Karpas-422 (cell line): ENCODE data around the gene RAPGEF4. TPM values are rescaled to one million over a fixed set of nuclear protein-coding genes. Genes with fewer than 3 reads are reported as not detected.

ENCODE experiments used
- DNase-seq: peaks from one replicate; pipeline ENCODE4 v3.0.0-alpha.2; 2015
- H2AFZ ChIP-seq: fragments of 200-600 bp; sonication (generic); 2 replicates; pipeline ENCODE4 v1.6.1; 2014; ENCODE audit warnings: antibody characterized with exemption, low read length, mixed read lengths
- H3K27ac ChIP-seq: fragments of 200-600 bp; sonication (generic); 2 replicates; pipeline ENCODE4 v1.5.1; 2014; ENCODE audit warnings: mild to moderate bottlenecking, low read length, moderate library complexity
- H3K27me3 ChIP-seq: fragments of 200-600 bp; sonication (generic); 2 replicates; pipeline ENCODE4 v1.6.1; 2014; ENCODE audit warnings: low read length, mixed read lengths
- H3K36me3 ChIP-seq: fragments of 200-600 bp; sonication (generic); 2 replicates; pipeline ENCODE4 v1.6.1; 2014; ENCODE audit warnings: low read length, mixed read lengths; ENCODE audit not compliant: insufficient read depth
- H3K4me1 ChIP-seq: fragments of 200-600 bp; sonication (generic); 2 replicates; pipeline ENCODE4 v1.6.1; 2014; ENCODE audit warnings: mild to moderate bottlenecking, low read length, mixed read lengths
- H3K4me2 ChIP-seq: fragments of 200-600 bp; sonication (generic); 2 replicates; pipeline ENCODE4 v1.6.1; 2014; ENCODE audit warnings: low read length, low read depth, mild to moderate bottlenecking; ENCODE audit not compliant: poor library complexity, severe bottlenecking
- H3K4me3 ChIP-seq: fragments of 200-600 bp; sonication (generic); 2 replicates; pipeline ENCODE4 v1.5.1; 2014; ENCODE audit warnings: mild to moderate bottlenecking, antibody characterized with exemption, low read length, mixed read lengths
- H3K79me2 ChIP-seq: fragments of 200-600 bp; sonication (generic); 2 replicates; pipeline ENCODE4 v1.6.1; 2014; ENCODE audit warnings: mild to moderate bottlenecking, low read length, mixed read lengths
- H3K9ac ChIP-seq: fragments of 200-600 bp; sonication (generic); 2 replicates; pipeline ENCODE4 v1.6.0; 2014; ENCODE audit warnings: low read length
- H3K9me2 ChIP-seq: fragments of 200-600 bp; sonication (generic), shearing (Covaris generic); replicated peaks from 2 replicates; pipeline ENCODE4 v1.6.0; 2014; ENCODE audit warnings: mild to moderate bottlenecking, low read length, moderate library complexity; ENCODE audit not compliant: insufficient read depth
- H3K9me3 ChIP-seq: fragments of 300-700, 200-600 bp; sonication (generic); 2 replicates; pipeline ENCODE4 v1.6.1; 2014; ENCODE audit warnings: low read length, mixed read lengths
- H4K20me1 ChIP-seq: fragments of 200-600 bp; sonication (generic); 2 replicates; pipeline ENCODE4 v1.6.1; 2014; ENCODE audit warnings: mild to moderate bottlenecking, antibody characterized with exemption, low read length, low read depth; ENCODE audit not compliant: insufficient read depth
- total RNA-seq: library from RNA; depleted of rRNA; stranded (reverse); fragments of >200 nt; shearing (Covaris generic); gene quantifications from 2 replicates; pipeline ENCODE4 v1.2.3, GENCODE V29; 2014; ENCODE audit warnings: low replicate concordance

Gene RAPGEF4
- total RNA-seq, 1 experiment from 2014 or later, result 0.97 TPM

DNA sequence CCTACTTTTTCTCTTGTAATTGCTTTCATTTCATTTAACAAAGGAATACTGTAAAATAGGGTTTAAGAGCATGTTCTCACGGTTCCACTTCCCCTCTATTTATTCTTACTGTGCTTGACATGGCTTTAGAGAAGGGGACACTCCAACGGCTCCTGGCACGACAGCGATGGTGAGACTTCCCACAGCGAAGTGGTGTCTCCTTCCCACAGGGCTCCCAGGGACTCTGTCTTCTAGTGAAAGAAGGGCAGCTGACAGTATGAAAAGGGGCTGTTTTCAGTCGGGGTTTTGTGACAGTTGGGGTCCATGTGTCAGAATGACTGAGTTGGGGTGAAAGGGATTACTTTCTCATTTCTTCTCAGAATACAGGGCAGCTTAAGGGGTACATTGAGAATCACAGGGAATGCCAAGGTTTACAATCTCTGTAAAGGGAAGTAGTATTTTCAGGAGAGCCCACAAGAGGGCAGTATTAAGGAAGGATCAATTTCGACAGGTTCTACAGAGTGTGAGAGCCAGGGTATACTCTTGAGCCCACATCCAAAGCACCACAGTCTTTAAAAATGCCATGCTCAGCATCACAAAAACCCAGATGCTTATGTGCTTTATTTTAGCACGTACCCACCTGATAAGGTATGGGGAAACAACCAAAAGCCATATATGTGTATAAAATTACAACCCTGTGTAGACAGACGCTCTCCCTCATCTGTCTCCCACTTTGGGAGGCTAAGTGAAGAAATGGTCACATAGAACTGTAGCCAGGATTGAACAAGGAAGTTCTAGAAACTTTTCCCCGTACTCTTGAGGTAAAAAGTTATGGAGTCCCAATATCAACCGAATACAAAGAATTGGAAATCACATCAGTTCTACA is 31.3 kb upstream of the RAPGEF4 start:
- no peaks in the 10 kb centered on the region for H4K20me1 ChIP-seq
- no peaks in the 10 kb centered on the region for H3K36me3 ChIP-seq
- H3K9ac ChIP-seq, result no peak overlapping the region
- no peaks in the 10 kb centered on the region for H3K27me3 ChIP-seq
- H3K4me2 ChIP-seq, result no peak overlapping the region
- no peaks in the 10 kb centered on the region for H3K79me2 ChIP-seq
- no peaks in the 10 kb centered on the region for H3K9me3 ChIP-seq
- no peak overlapping the region for H3K4me3 ChIP-seq
- peaks cover 7% of the 10 kb centered on the region for H3K4me1 ChIP-seq
- no peak overlapping the region for H3K27ac ChIP-seq
- peak; percentile 66 for DNase-seq
- H3K9me2 ChIP-seq, result no peaks in the 10 kb centered on the region
- H2AFZ ChIP-seq, result no peak overlapping the region

DNA sequence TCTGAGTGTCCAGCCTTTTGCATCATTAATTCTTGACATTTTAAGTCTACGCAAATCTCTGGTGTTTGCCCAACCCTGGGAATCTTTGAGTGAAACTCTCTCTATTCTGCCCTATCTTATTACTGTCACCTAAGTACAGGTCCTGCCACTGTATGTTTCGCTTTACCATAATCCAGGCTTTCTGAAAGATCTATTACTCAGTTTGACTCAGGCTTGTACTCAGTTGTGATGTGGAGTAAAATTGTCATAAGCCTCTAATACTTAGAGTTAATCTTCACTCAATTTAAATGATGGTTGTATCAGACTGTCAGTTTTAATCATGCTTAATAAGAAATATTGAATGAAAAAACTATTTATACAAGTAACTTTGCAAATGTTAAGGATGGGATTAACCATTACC is 30.3 kb upstream of the RAPGEF4 start:
- H3K27me3 ChIP-seq, result no peaks in the 10 kb centered on the region
- H4K20me1 ChIP-seq, result no peaks in the 10 kb centered on the region
- H3K4me1 ChIP-seq, result peaks cover 17% of the 10 kb centered on the region
- H3K79me2 ChIP-seq, result no peaks in the 10 kb centered on the region
- H3K4me3 ChIP-seq, result no peak overlapping the region
- no peak overlapping the region for H3K27ac ChIP-seq
- DNase-seq, result no peak
- no peaks in the 10 kb centered on the region for H3K9me3 ChIP-seq
- no peaks in the 10 kb centered on the region for H3K36me3 ChIP-seq
- no peak overlapping the region for H2AFZ ChIP-seq
- no peak overlapping the region for H3K4me2 ChIP-seq
- H3K9ac ChIP-seq, result no peak overlapping the region
- no peaks in the 10 kb centered on the region for H3K9me2 ChIP-seq

DNA sequence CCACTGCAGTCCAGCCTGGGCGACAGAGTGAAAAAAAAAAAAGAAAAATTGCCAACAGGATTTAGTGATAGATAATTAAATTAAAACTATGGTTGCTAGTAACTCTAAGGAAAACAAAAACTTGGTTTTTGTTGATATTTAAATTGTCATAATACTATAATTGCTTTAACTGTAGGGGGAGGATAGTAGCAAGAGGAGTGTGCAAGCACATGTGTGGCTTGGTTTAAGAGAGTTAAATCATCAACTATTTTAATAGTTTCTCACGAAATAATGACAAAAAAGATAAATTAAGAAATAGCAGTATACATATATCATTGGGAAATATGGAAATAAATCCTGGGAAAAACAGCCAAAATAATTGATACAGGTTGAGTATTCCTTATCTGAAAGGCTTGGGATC is 27.4 kb upstream of the RAPGEF4 start:
- Histone ChIP-seq H3K27me3 (no peaks in the 10 kb centered on the region), H3K27ac (no peak overlapping the region), H4K20me1 (no peaks in the 10 kb centered on the region), H3K79me2 (no peaks in the 10 kb centered on the region), H3K9me3 (no peaks in the 10 kb centered on the region), H3K9ac (no peak overlapping the region), H3K4me1 (peaks cover 17% of the 10 kb centered on the region), H3K9me2 (no peaks in the 10 kb centered on the region), H2AFZ (no peak overlapping the region), H3K36me3 (no peaks in the 10 kb centered on the region), H3K4me2 (no peak overlapping the region), H3K4me3 (no peak overlapping the region)
- no peak for DNase-seq

DNA sequence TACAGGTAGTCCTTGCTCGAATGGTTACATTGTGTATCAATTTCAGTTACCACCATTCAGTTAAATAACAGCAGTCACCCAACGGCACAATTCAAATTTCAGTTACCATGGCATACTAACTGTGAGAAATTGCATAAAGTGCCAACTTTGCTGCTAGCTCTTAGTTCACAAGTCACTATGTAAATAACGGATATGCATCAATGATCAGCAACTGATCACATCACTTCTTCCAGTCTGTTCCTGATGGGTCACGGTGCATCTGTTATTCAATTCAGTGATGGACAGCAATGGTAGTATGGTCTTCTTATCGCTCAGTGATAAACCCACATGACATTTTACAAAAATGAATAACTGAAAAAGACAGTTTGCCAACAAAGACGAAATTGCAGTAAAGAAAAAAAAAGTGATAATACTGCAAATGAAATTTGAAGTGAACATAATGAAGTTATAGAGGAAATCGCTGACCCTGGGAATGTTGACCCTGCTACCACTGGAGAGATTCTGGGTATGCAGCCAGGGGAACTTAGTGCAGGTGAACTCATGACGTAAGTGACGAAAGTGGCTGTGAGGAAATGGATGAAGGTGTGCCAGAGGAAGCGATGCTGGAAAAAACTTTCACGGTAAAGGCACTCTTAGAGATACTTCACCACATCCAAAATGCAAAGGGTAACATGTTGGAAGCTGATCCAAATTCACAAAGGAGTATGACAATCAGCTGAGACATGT is 25.9 kb upstream of the RAPGEF4 start:
- H3K27me3 ChIP-seq, result no peaks in the 10 kb centered on the region
- no peak overlapping the region for H3K27ac ChIP-seq
- H3K9ac ChIP-seq, result 0 out of 2 replicates have a peak overlapping the region, but pooled peaks have one; percentile 5
- no peaks in the 10 kb centered on the region for H3K9me2 ChIP-seq
- no peak overlapping the region for H3K4me3 ChIP-seq
- H3K79me2 ChIP-seq, result no peaks in the 10 kb centered on the region
- H4K20me1 ChIP-seq, result no peaks in the 10 kb centered on the region
- no peaks in the 10 kb centered on the region for H3K9me3 ChIP-seq
- DNase-seq, result peak; percentile 62
- peaks cover 17% of the 10 kb centered on the region for H3K4me1 ChIP-seq
- H3K4me2 ChIP-seq, result peak overlapping the region; percentile 58
- no peaks in the 10 kb centered on the region for H3K36me3 ChIP-seq
- no peak overlapping the region for H2AFZ ChIP-seq

DNA sequence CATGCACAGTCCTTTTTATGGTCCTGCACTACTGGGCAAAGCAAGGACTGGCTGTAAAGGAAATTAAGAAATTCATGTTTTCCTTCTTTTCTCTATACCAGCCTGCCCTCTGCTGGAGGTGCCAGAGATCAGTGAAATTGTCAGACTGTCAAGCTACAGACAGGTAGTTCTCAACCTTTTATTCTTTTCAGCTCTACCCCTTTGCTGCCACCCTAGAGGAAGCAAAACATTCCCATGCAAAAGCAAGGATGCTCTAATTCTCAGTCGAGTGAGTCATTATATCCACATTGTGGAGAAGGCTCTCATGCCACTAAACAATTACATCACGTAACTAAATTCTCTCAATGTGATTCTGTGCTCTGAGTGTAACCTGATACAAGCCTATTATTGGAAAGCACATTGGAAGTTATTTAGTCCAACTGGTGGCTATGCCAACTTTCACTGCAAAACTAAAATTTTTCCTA is 25.0 kb upstream of the RAPGEF4 start:
- H3K9me3 ChIP-seq, result no peaks in the 10 kb centered on the region
- H3K4me3 ChIP-seq, result no peak overlapping the region
- H3K4me2 ChIP-seq, result no peak overlapping the region
- H3K4me1 ChIP-seq, result peaks cover 17% of the 10 kb centered on the region
- H3K79me2 ChIP-seq, result no peaks in the 10 kb centered on the region
- H3K27ac ChIP-seq, result no peak overlapping the region
- H4K20me1 ChIP-seq, result no peaks in the 10 kb centered on the region
- no peaks in the 10 kb centered on the region for H3K9me2 ChIP-seq
- H3K36me3 ChIP-seq, result no peaks in the 10 kb centered on the region
- no peaks in the 10 kb centered on the region for H3K27me3 ChIP-seq
- no peak overlapping the region for H3K9ac ChIP-seq
- peak; percentile 74 for DNase-seq
- H2AFZ ChIP-seq, result no peak overlapping the region

DNA sequence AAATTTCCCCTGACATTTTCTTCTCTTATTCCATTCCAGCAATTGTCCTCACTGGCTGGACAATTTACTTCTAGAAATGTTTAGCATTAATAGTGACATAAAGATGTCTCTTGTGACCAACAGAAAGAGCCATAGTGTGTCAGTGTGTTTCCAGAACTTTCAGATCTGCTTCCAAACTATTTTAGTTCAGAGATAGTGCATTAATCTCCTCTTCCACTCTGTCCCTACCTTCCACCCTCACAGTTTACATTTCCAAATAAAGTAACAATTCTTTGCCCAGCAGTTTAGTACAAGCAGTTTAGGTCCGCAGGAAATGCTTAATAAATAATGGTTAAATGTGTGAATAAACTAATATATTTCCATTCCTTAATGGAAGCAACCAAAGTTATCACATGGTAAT is 24.5 kb upstream of the RAPGEF4 start:
- Histone ChIP-seq H3K79me2 (no peaks in the 10 kb centered on the region), H3K36me3 (no peaks in the 10 kb centered on the region), H2AFZ (no peak overlapping the region), H3K9me3 (no peaks in the 10 kb centered on the region), H4K20me1 (no peaks in the 10 kb centered on the region), H3K9ac (no peak overlapping the region), H3K27ac (no peak overlapping the region), H3K27me3 (no peaks in the 10 kb centered on the region), H3K9me2 (no peaks in the 10 kb centered on the region), H3K4me1 (peaks cover 17% of the 10 kb centered on the region), H3K4me2 (no peak overlapping the region), H3K4me3 (no peak overlapping the region)
- no peak for DNase-seq

DNA sequence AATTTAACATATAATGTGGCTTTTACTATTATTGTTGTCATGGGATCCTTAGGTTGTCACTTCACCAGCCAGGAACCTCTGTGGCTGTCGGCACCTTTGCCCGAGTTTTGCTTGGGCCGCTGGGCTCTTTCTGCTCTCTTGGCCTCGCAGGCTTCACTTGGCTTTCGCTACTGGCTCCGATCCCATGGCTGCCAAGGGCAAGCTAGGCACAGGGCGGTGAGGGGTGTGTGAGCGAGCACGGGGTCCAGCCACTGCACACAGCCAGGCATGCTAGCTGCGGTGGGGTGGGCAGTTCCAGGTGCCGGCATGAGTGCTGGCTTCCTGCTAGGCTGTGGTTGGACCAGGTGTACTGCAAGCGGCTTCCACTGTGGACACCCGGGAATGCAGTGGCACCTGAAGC is 23.4 kb upstream of the RAPGEF4 start:
- H3K27ac ChIP-seq, result no peak overlapping the region
- no peak overlapping the region for H3K4me2 ChIP-seq
- H3K4me3 ChIP-seq, result no peak overlapping the region
- H3K36me3 ChIP-seq, result no peaks in the 10 kb centered on the region
- no peaks in the 10 kb centered on the region for H4K20me1 ChIP-seq
- peaks cover 17% of the 10 kb centered on the region for H3K4me1 ChIP-seq
- DNase-seq, result no peak
- no peaks in the 10 kb centered on the region for H3K9me3 ChIP-seq
- no peak overlapping the region for H2AFZ ChIP-seq
- no peaks in the 10 kb centered on the region for H3K79me2 ChIP-seq
- no peaks in the 10 kb centered on the region for H3K27me3 ChIP-seq
- H3K9me2 ChIP-seq, result no peaks in the 10 kb centered on the region
- no peak overlapping the region for H3K9ac ChIP-seq

DNA sequence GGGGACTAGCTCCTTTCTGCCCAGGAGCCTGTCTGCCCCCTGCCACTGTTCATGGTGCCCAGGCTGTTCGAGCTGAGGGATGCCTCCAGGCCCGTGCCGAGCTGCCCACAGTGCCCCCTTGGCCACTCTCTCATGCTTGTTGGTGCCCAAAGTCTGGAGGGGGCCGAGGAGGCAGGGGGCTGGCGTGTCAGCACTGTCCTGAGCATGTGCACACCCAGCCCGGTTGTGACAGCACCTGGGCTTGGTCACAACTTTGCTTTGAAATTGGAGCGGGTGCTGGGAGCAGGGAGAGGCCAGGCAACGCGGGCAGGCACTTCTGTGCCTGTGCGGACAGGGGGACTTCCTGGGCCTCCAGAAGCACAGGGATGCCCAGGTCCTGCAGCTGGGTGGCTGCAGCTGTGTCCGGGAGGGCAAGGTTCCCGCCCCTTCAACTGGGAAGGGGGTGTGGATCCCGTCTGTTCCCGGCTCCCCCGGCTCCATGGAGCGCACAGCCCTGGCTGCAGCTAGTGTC is 22.2 kb upstream of the RAPGEF4 start:
- Histone ChIP-seq H3K27ac (no peak overlapping the region), H3K9me2 (no peaks in the 10 kb centered on the region), H3K4me1 (peaks cover 17% of the 10 kb centered on the region), H3K36me3 (no peaks in the 10 kb centered on the region), H3K79me2 (no peaks in the 10 kb centered on the region), H4K20me1 (no peaks in the 10 kb centered on the region), H3K9ac (no peak overlapping the region), H3K27me3 (no peaks in the 10 kb centered on the region), H2AFZ (no peak overlapping the region), H3K4me2 (no peak overlapping the region), H3K4me3 (no peak overlapping the region), H3K9me3 (no peaks in the 10 kb centered on the region)
- DNase-seq, result no peak
